Type B pancreatic cell (in vitro differentiated cells): ENCODE data around the gene SLC22A23. TPM values are rescaled to one million over a fixed set of nuclear protein-coding genes. Genes with fewer than 3 reads are reported as not detected.

Source experiments
- DNase-seq: peaks from one replicate; pipeline ENCODE4 v3.0.0; 2021; ENCODE audit warnings: mixed read lengths; ENCODE audit not compliant: unreplicated experiment; ENCODE audit errors: extremely low spot score
- H3K27ac Mint-ChIP-seq: 2 replicates; pipeline ENCODE4 v1.8.0; 2021; ENCODE audit warnings: mild to moderate bottlenecking, mixed read lengths
- H3K27me3 Mint-ChIP-seq: 2 replicates; pipeline ENCODE4 v1.8.0; 2021; ENCODE audit warnings: mixed read lengths
- H3K36me3 Mint-ChIP-seq: 2 replicates; pipeline ENCODE4 v1.8.0; 2021; ENCODE audit warnings: mixed read lengths
- H3K4me1 Mint-ChIP-seq: one replicate; pipeline ENCODE4 v1.8.0; 2021; ENCODE audit warnings: mixed read lengths; ENCODE audit not compliant: unreplicated experiment
- H3K4me3 Mint-ChIP-seq: 2 replicates; pipeline ENCODE4 v1.8.0; 2021; ENCODE audit warnings: mild to moderate bottlenecking, mixed read lengths
- H3K9me3 Mint-ChIP-seq: 2 replicates; pipeline ENCODE4 v1.8.0; 2021; ENCODE audit warnings: mixed read lengths
- total RNA-seq: library from RNA; stranded (reverse); gene quantifications from 2 replicates; pipeline ENCODE4 v1.2.1, GENCODE V29; 2021; ENCODE audit warnings: low replicate concordance
- TF ChIP-seq, protein P1 (sequence below): fragments of 200-600 bp; sonication (generic); conservative IDR thresholded peaks from 2 replicates; pipeline ENCODE4 v1.5.0; 2021; ENCODE audit warnings: antibody characterized with exemption, mild to moderate bottlenecking

SLC22A23 gene
- total RNA-seq, 1 donor from 2014 or later = 36.6 TPM

DNA sequence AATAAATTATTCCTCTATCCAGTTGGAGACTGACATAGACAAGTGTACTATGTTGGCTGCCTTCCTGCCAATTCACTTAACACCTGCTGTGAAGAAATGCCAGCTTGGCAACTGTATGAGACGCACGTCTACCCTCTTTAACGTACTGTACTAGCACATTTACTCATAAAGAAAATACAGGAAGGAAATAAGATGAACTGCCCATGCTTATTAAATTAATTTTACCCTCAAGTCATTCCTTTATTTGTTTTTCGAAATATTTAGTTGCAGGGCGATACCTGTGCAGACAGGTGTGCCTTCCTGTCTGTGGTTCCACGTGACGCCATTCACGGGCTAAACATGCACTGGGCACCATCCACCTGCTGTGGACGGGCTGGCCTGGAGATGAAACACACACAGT, 146.1 kb downstream of the SLC22A23 start:
- Mint-ChIP-seq H3K27ac (no peak overlapping the region), H3K36me3 (peaks cover 27% of the 10 kb centered on the region)
- DNase-seq = no peak

GRCh38 chr6:3310051-3310448, 146.8 kb downstream of the SLC22A23 start:
- Mint-ChIP-seq H3K36me3 (peaks cover 31% of the 10 kb centered on the region), H3K4me3 (no peak overlapping the region), H3K27ac (no peak overlapping the region), H3K27me3 (no peaks in the 10 kb centered on the region), H3K4me1 (no peaks in the 10 kb centered on the region), H3K9me3 (peaks cover 8% of the 10 kb centered on the region)
- TF ChIP-seq, protein P1, sequence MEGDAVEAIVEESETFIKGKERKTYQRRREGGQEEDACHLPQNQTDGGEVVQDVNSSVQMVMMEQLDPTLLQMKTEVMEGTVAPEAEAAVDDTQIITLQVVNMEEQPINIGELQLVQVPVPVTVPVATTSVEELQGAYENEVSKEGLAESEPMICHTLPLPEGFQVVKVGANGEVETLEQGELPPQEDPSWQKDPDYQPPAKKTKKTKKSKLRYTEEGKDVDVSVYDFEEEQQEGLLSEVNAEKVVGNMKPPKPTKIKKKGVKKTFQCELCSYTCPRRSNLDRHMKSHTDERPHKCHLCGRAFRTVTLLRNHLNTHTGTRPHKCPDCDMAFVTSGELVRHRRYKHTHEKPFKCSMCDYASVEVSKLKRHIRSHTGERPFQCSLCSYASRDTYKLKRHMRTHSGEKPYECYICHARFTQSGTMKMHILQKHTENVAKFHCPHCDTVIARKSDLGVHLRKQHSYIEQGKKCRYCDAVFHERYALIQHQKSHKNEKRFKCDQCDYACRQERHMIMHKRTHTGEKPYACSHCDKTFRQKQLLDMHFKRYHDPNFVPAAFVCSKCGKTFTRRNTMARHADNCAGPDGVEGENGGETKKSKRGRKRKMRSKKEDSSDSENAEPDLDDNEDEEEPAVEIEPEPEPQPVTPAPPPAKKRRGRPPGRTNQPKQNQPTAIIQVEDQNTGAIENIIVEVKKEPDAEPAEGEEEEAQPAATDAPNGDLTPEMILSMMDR = no peak
- DNase-seq = no peak

More for the DNA sequence above, 146.1 kb downstream of the SLC22A23 start:
- TF ChIP-seq, protein P1 = no peak
- Mint-ChIP-seq H3K27me3 (no peaks in the 10 kb centered on the region), H3K9me3 (peaks cover 3% of the 10 kb centered on the region), H3K4me3 (no peak overlapping the region), H3K4me1 (no peaks in the 10 kb centered on the region)

- no peaks in the 10 kb centered on the region for H3K27me3 Mint-ChIP-seq
Observed at GRCh38 chr6:3309391-3310050, 147.3 kb downstream of the SLC22A23 start.

GRCh38 chr6:3308106-3308505, 148.7 kb downstream of the SLC22A23 start:
- DNase-seq = no peak
- Mint-ChIP-seq H3K27ac (no peak overlapping the region), H3K4me3 (no peak overlapping the region), H3K9me3 (peaks cover 12% of the 10 kb centered on the region), H3K27me3 (no peaks in the 10 kb centered on the region), H3K4me1 (no peaks in the 10 kb centered on the region), H3K36me3 (peaks cover 34% of the 10 kb centered on the region)
- TF ChIP-seq, protein P1 = no peak

More at GRCh38 chr6:3309391-3310050, 147.3 kb downstream of the SLC22A23 start:
- TF ChIP-seq, protein P1 = no peak
- Mint-ChIP-seq H3K4me3 (no peak overlapping the region), H3K27ac (no peak overlapping the region), H3K36me3 (peaks cover 31% of the 10 kb centered on the region), H3K9me3 (peaks cover 8% of the 10 kb centered on the region), H3K4me1 (no peaks in the 10 kb centered on the region)
- DNase-seq = no peak

- Mint-ChIP-seq H3K9me3 (peaks cover 12% of the 10 kb centered on the region), H3K4me3 (no peak overlapping the region), H3K27me3 (no peaks in the 10 kb centered on the region), H3K36me3 (peaks cover 40% of the 10 kb centered on the region), H3K27ac (no peak overlapping the region), H3K4me1 (no peaks in the 10 kb centered on the region)
- DNase-seq = no peak
- TF ChIP-seq, protein P1 = no peak
Observed at GRCh38 chr6:3307436-3307835, 149.4 kb downstream of the SLC22A23 start.
